BJ (cell line): Measurements from ENCODE around the gene FCER1G. TPM values are rescaled to one million over a fixed set of nuclear protein-coding genes. Genes with fewer than 3 reads are reported as not detected.

Experiments used
- CTCF ChIA-PET: fragments of 350-600 bp; formaldehyde crosslinking; extraction: SDS; loops from one replicate; lab custom pipeline; 2021; ENCODE audit warnings: antibody characterized with exemption, inconsistent platforms; lab: Yijun Ruan, JAX
- POLR2A ChIA-PET: fragments of 300-600 bp; sonication (Branson Sonifier 250); formaldehyde crosslinking; extraction: SDS; loops from one replicate; lab custom pipeline; 2021; ENCODE audit warnings: antibody characterized with exemption; lab: Charles Lee
- DNase-seq: peaks from one replicate; pipeline ENCODE4 v3.0.0-alpha.2; 2011; ENCODE audit warnings: low read depth
- H3K27me3 ChIP-seq: 2 replicates; pipeline ENCODE4 v1.6.0; 2011; ENCODE audit warnings: low read length; ENCODE audit not compliant: control insufficient read depth, insufficient read depth
- H3K36me3 ChIP-seq: 2 replicates; pipeline ENCODE4 v1.5.1; 2011; ENCODE audit warnings: low read length; ENCODE audit not compliant: control insufficient read depth, insufficient read depth
- H3K4me3 ChIP-seq: 2 replicates; pipeline ENCODE4 v1.5.1; 2011; ENCODE audit warnings: low read depth, mild to moderate bottlenecking, control low read depth, low read length
- polyA plus RNA-seq: library from polyadenylated mRNA; depleted of rRNA; stranded (reverse); fragments of >200 nt; gene quantifications from 2 replicates; pipeline ENCODE4 v1.2.3, GENCODE V29; 2011
- TF ChIP-seq, protein P1 (sequence below): IDR thresholded peaks from 2 replicates; pipeline ENCODE4 v1.5.1; 2011; ENCODE audit warnings: low read depth, mild to moderate bottlenecking, control low read depth, inconsistent platforms, low read length, moderate library complexity; ENCODE audit not compliant: insufficient read depth

Gene FCER1G
- polyA plus RNA-seq, 1 experiment: 0.38 TPM

DNA sequence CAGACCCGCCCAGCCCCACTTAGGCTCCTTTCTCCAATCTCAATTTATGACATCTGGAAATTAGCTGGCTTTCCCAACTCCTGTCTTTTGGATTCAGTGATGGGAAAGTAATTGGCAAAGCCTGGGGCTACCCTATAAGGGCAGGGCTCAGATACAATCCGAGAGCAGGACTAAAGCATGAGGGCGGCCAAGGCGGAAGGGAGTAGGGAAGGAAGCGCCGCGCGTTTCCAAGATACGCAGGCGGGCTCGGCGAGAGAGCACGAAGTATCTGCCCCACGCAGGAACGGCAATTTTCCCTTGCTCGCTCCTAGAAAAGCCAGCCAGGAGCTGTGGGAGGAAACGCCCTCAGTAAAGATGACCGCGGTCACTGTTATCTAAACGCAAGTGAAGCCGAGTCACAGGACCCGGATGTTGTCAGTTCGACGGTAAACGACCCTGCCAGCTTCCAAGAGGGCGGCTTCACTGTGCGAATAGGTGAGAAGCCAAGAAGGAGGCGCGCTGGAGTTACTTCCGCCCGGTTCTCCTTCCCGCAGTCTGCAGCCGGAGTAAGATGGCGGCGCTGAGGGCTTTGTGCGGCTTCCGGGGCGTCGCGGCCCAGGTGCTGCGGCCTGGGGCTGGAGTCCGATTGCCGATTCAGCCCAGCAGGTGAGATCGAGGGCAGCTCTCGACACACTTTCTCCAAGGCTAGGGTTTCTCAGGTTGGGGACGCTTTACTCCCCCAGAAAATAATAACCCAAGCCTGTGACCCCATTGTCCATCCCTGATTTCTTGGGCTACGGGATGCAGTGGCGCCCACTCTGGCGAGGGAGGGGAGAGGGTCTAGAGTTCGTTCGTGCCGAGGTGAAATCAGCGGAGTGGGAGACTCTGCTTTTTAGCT, 13.0 kb upstream of the FCER1G start, which contains the start of gene NDUFS2:
NDUFS2 (plus strand) TSS at position 532 of the 877 bp plus-strand sequence; CDS start at position 551, 19 bp downstream.
- POLR2A ChIA-PET: interaction anchor here (0.6 to 1.2 kb wide), 5 partner anchors 11 to 188 kb away, joined by 3 to 4 read pairs (median 3); partner anchors contain the start of gene DEDD
- peak; percentile 93 for DNase-seq
- no peaks in the 10 kb centered on the region for H3K27me3 ChIP-seq

DNA sequence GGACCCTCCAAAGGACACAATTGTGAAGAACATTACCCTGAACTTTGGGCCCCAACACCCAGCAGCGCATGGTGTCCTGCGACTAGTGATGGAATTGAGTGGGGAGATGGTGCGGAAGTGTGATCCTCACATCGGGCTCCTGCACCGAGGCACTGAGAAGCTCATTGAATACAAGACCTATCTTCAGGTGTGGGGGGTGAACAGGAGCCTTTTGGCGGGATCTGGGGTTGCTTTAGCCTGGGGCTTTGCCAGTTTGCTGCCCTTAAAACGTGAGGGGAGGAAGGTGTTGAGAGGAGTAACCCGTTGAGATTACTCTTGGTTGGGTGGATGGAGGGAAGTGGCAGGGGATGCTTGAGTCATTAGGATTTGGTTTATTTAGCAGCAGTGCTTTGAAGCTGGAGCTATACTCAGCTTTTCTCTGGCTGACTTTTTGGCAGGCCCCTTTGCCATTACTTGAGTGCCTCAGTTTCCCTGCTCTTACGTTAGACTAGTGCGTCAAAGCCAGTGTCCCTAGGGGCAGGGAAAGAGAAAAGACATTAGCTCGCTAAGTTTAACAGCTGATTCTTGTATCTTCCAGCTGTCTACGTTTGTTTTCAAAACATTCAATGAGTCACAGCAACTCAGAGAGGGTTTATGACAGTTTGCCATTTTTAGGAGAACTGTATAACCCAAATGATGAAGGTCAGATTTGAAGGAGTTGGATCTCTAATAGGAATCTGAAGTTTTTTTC, 8.5 kb upstream of the FCER1G start:
- no peak for DNase-seq
- CTCF ChIA-PET: interaction anchor here (0.9 to 13.8 kb wide), 5 partner anchors 9 to 138 kb away, joined by 3 to 159 read pairs (median 4); partner anchors contain the start of genes APOA2 and TOMM40L
- Histone ChIP-seq H3K4me3 (no peak overlapping the region), H3K36me3 (peaks cover 20% of the 10 kb centered on the region), H3K27me3 (no peaks in the 10 kb centered on the region)
- TF ChIP-seq, protein P1, sequence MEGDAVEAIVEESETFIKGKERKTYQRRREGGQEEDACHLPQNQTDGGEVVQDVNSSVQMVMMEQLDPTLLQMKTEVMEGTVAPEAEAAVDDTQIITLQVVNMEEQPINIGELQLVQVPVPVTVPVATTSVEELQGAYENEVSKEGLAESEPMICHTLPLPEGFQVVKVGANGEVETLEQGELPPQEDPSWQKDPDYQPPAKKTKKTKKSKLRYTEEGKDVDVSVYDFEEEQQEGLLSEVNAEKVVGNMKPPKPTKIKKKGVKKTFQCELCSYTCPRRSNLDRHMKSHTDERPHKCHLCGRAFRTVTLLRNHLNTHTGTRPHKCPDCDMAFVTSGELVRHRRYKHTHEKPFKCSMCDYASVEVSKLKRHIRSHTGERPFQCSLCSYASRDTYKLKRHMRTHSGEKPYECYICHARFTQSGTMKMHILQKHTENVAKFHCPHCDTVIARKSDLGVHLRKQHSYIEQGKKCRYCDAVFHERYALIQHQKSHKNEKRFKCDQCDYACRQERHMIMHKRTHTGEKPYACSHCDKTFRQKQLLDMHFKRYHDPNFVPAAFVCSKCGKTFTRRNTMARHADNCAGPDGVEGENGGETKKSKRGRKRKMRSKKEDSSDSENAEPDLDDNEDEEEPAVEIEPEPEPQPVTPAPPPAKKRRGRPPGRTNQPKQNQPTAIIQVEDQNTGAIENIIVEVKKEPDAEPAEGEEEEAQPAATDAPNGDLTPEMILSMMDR: no peak
- POLR2A ChIA-PET: interaction anchor here (1.2 kb wide), 1 partner anchor 9 kb away, joined by 5 read pairs; no protein-coding TSS in a partner anchor

More for the DNA sequence above, 13.0 kb upstream of the FCER1G start, which contains the start of gene NDUFS2:
- TF ChIP-seq, protein P1: peak; percentile 39
- H3K4me3 ChIP-seq: peak within 1 kb of the TSS; percentile 70
- peaks cover 6% of the 10 kb centered on the region for H3K36me3 ChIP-seq
- CTCF ChIA-PET: interaction anchor here (0.7 to 13.8 kb wide), 8 partner anchors 9 to 185 kb away, joined by 3 to 159 read pairs (median 8); partner anchors contain the start of genes APOA2 and TOMM40L

DNA sequence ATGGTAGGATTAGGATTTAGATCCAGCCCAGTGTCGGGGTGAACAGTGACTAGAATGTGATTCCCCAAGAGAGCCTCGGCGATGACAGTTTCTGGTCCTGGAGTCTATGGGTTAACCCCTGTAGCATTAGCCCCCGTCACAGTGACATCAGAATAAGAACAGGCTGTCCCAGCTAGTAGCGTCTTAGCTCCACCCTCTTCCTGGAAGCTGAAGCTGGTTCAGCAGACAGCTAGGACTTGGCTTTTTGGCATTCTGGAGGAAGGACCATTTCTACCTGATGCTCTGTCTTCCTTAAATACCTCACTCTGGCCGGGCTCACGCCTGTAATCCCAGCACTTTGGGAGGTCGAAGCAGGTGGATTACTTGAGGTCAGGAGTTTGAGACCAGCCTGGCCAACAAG, 7.9 kb upstream of the FCER1G start:
- DNase-seq: no peak
- TF ChIP-seq, protein P1: no peak
- ChIA-PET POLR2A (interaction anchor here (1.2 kb wide), 1 partner anchor 9 kb away, joined by 5 read pairs; no protein-coding TSS in a partner anchor), CTCF (interaction anchor here (0.9 to 13.8 kb wide), 4 partner anchors 10 to 138 kb away, joined by 3 to 159 read pairs (median 4); partner anchors contain the start of genes APOA2 and TOMM40L)
- peaks cover 25% of the 10 kb centered on the region for H3K36me3 ChIP-seq
- no peak overlapping the region for H3K4me3 ChIP-seq
- no peaks in the 10 kb centered on the region for H3K27me3 ChIP-seq

DNA sequence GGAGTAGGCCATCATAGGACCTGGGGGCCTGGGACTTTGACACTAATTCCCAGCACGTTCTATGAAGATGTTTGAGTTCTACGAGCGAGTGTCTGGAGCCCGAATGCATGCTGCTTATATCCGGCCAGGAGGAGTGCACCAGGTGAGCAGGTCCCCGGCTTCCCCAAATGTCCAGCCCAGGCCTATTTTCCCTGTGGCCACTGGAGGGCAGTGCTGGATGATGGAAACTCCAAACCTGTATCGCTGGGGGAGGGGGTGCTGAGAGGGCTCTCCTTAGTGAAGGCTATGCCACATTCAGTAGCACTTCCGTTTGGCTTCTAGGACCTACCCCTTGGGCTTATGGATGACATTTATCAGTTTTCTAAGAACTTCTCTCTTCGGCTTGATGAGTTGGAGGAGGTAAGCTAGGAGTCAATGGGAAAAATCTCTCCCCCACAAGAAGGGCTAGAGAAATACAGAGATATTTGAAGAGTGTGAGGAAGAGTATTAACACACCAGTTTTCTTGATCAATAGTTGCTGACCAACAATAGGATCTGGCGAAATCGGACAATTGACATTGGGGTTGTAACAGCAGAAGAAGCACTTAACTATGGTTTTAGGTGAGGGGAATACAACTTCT, 5.2 kb upstream of the FCER1G start:
- Histone ChIP-seq H3K36me3 (peaks cover 39% of the 10 kb centered on the region), H3K27me3 (no peaks in the 10 kb centered on the region), H3K4me3 (no peak overlapping the region)
- DNase-seq: no peak
- CTCF ChIA-PET: interaction anchor here (0.7 to 13.8 kb wide), 11 partner anchors 7 to 175 kb away, joined by 3 to 159 read pairs (median 4); partner anchors contain the start of genes ADAMTS4, APOA2, NDUFS2 and SDHC
- POLR2A ChIA-PET: no interaction called here
- TF ChIP-seq, protein P1: peak; percentile 93
